ENCODE measurements around the gene DKC1. TPM values are rescaled to one million over a fixed set of nuclear protein-coding genes. Genes with fewer than 3 reads are reported as not detected.

DKC1 gene
- total and polyA plus RNA-seq, 2 donors, result 34.0 to 43.8 TPM

GRCh38 chrX:154748712-154749339 is 13.8 kb upstream of the DKC1 start:
- Histone ChIP-seq H3K36me3 (ENCODE audit: control insufficient read depth in 2 of 2, insufficient read depth in 2 of 2, low read length in 1 of 2) (no peaks in the 10 kb centered on the region), H3K9me3 (ENCODE audit: control insufficient read depth in 2 of 2, insufficient read depth in 1 of 2, low read length in 1 of 2) (peaks cover 0 to 9% of the 10 kb centered on the region in 2 donors), H3K27me3 (ENCODE audit: control insufficient read depth in 2 of 2, insufficient read depth in 1 of 2, low read length in 1 of 2) (peaks cover 0 to 2% of the 10 kb centered on the region in 2 donors), H3K27ac (ENCODE audit: low read depth in 1 of 2, low read length in 1 of 2) (peak overlapping the region in 1 of 2 donors; percentile 5), H3K4me3 (ENCODE audit: low read length in 2 of 2) (no peak overlapping the region), H3K4me1 (ENCODE audit: control insufficient read depth in 2 of 2, insufficient read depth in 2 of 2, low read length in 2 of 2) (peaks cover 3 to 19% of the 10 kb centered on the region in 2 donors)
- DNase-seq (ENCODE audit: low read depth in 6 of 9, low spot score in 9 of 9), result peak in 6 of 9 donors; percentile 63 to 88 (median 72)
- 28% methylated on average over 11 of the region's 11 CpGs for WGBS

DNA sequence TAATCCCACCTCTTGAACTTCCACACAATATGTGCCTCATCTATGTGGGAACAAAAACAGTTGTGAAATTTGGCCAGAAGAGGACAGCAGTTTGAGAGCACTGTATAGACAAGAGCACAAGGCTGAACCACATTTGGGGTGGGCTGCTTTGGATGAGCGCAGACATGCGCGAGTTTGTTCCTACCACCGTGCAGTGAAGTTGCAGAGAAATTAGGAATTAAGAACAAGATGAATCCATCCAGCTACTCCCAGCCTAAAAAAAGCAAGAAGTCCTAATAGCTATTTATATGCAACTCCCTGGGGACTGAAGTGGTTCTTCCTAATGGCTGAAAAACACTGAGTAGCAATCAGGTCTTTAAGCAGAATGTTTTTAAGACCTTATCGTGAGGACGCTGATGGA is 12.8 kb upstream of the DKC1 start:
- H3K9me3 ChIP-seq (ENCODE audit: control insufficient read depth in 2 of 2, insufficient read depth in 1 of 2, low read length in 1 of 2), result peaks cover 0 to 8% of the 10 kb centered on the region in 2 donors
- DNase-seq (ENCODE audit: low read depth in 6 of 9, low spot score in 9 of 9), result peak in 2 of 9 donors; percentile 25 to 54
- no peaks in the 10 kb centered on the region for H3K36me3 ChIP-seq (ENCODE audit: control insufficient read depth in 2 of 2, insufficient read depth in 2 of 2, low read length in 1 of 2)
- peak overlapping the region in 1 of 2 donors; percentile 74 for H3K27ac ChIP-seq (ENCODE audit: low read depth in 1 of 2, low read length in 1 of 2)
- peak overlapping the region; percentile 62 to 69 for H3K4me3 ChIP-seq (ENCODE audit: low read length in 2 of 2)
- 2% methylated on average over 6 of the region's 6 CpGs for WGBS
- H3K4me1 ChIP-seq (ENCODE audit: control insufficient read depth in 2 of 2, insufficient read depth in 2 of 2, low read length in 2 of 2), result peaks cover 3 to 19% of the 10 kb centered on the region in 2 donors
- H3K27me3 ChIP-seq (ENCODE audit: control insufficient read depth in 2 of 2, insufficient read depth in 1 of 2, low read length in 1 of 2), result peaks cover 0 to 2% of the 10 kb centered on the region in 2 donors

DNA sequence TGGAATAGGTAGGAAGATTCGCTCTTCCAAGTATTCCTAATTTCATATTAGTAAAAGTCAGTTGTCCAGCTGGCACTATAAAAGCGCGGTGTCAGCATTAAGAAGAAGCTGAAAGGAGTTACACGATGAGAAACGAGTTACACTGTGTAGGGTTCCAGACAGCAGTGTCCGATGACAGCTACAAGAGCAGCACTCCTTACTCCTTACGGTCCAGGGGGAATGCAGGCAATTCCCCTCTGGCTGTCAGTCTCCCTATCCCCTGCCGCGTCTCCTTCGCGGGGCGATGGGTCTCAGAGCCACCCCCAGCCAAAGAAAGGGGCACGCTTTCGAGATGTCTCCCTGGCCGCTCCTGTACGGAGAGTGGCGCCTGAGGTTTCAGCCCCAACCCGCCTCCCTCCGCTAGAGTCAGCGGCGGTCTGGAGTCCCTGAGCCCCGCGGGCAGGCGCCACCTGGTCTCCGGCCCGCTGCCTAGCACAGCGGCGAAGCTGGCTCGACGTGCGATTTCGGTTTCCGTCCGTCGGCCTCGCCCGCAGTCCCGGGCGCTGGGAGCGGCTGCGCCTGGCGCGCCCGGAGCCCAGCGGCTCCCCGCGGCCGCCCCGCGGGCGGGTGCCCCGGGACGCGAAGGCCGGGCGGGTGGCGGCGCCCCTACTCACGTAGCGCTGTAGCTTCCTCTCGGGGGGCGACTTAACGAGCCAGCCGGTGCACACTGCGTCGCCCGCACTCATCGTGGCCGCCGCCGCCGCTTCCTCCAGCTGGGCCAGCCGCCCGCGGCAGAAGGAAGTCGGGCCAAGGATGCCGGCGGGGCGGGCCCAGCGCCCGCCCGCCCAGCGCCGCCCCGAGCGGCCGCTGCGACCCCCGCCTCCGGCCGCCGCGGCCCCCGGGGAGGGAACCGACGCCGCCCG is 12.1 kb upstream of the DKC1 start, which contains the start of gene GAB3:
Gene GAB3 (minus strand): TSS at position 777 of the 902 bp plus-strand sequence. CDS start 52 bp downstream, at position 725.
- under 1% methylated on average over 95 of the region's 98 CpGs for WGBS
- Histone ChIP-seq H3K27me3 (ENCODE audit: control insufficient read depth in 2 of 2, insufficient read depth in 1 of 2, low read length in 1 of 2) (peaks cover 0 to 2% of the 10 kb centered on the region in 2 donors), H3K36me3 (ENCODE audit: control insufficient read depth in 2 of 2, insufficient read depth in 2 of 2, low read length in 1 of 2) (no peaks in the 10 kb centered on the region), H3K4me1 (ENCODE audit: control insufficient read depth in 2 of 2, insufficient read depth in 2 of 2, low read length in 2 of 2) (peaks cover 3 to 19% of the 10 kb centered on the region in 2 donors), H3K27ac (ENCODE audit: low read depth in 1 of 2, low read length in 1 of 2) (peak within 1 kb of the TSS; percentile 74 to 77), H3K9me3 (ENCODE audit: control insufficient read depth in 2 of 2, insufficient read depth in 1 of 2, low read length in 1 of 2) (peaks cover 0 to 2% of the 10 kb centered on the region in 2 donors), H3K4me3 (ENCODE audit: low read length in 2 of 2) (peak within 1 kb of the TSS; percentile 62 to 69)
- peak in 2 of 9 donors; percentile 21 to 57 for DNase-seq (ENCODE audit: low read depth in 6 of 9, low spot score in 9 of 9)

DNA sequence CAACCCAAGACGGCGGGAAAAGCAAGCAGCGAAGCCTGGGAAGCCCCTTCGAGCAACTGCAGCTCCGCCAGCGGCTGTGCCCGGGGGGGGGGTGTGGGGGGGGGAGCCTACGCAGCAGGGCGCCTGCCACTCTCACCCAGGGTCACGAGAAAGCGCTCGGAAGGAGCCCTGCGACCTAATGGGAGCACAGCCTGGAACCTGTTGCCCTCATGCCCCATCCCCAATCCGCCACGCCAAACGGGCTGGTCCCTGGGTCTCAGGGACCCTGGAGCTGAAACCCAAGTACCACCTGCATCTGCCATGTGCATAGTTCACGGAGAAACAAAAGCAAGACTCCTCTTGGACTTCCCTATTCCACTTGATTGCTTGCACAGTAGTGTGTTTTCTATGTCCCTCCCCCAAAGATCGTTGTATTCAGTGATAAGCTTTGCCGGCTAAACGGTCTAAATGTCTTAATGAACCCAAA is 11.4 kb upstream of the DKC1 start:
- Histone ChIP-seq H3K27me3 (ENCODE audit: control insufficient read depth in 2 of 2, insufficient read depth in 1 of 2, low read length in 1 of 2) (peaks cover 0 to 2% of the 10 kb centered on the region in 2 donors), H3K4me3 (ENCODE audit: low read length in 2 of 2) (peak overlapping the region; percentile 62 to 69), H3K4me1 (ENCODE audit: control insufficient read depth in 2 of 2, insufficient read depth in 2 of 2, low read length in 2 of 2) (peaks cover 3 to 19% of the 10 kb centered on the region in 2 donors), H3K36me3 (ENCODE audit: control insufficient read depth in 2 of 2, insufficient read depth in 2 of 2, low read length in 1 of 2) (no peaks in the 10 kb centered on the region), H3K9me3 (ENCODE audit: control insufficient read depth in 2 of 2, insufficient read depth in 1 of 2, low read length in 1 of 2) (no peaks in the 10 kb centered on the region), H3K27ac (ENCODE audit: low read depth in 1 of 2, low read length in 1 of 2) (peak overlapping the region in 1 of 2 donors; percentile 77)
- 2% methylated on average over 16 of the region's 20 CpGs for WGBS
- DNase-seq (ENCODE audit: low read depth in 6 of 9, low spot score in 9 of 9), result peak in 2 of 9 donors; percentile 26 to 46

- WGBS, result 47% methylated on average over 9 of the region's 9 CpGs
- no peaks in the 10 kb centered on the region for H3K9me3 ChIP-seq (ENCODE audit: control insufficient read depth in 2 of 2, insufficient read depth in 1 of 2, low read length in 1 of 2)
- H3K27me3 ChIP-seq (ENCODE audit: control insufficient read depth in 2 of 2, insufficient read depth in 1 of 2, low read length in 1 of 2), result peaks cover 0 to 2% of the 10 kb centered on the region in 2 donors
- DNase-seq (ENCODE audit: low read depth in 6 of 9, low spot score in 9 of 9), result no peak
- H3K27ac ChIP-seq (ENCODE audit: low read depth in 1 of 2, low read length in 1 of 2), result no peak overlapping the region
- H3K4me3 ChIP-seq (ENCODE audit: low read length in 2 of 2), result peak overlapping the region; percentile 62 to 69
- no peaks in the 10 kb centered on the region for H3K36me3 ChIP-seq (ENCODE audit: control insufficient read depth in 2 of 2, insufficient read depth in 2 of 2, low read length in 1 of 2)
- peaks cover 3 to 19% of the 10 kb centered on the region in 2 donors for H3K4me1 ChIP-seq (ENCODE audit: control insufficient read depth in 2 of 2, insufficient read depth in 2 of 2, low read length in 2 of 2)
These were observed 10.9 kb upstream of the DKC1 start for GRCh38 chrX:154751669-154752271.

DNA sequence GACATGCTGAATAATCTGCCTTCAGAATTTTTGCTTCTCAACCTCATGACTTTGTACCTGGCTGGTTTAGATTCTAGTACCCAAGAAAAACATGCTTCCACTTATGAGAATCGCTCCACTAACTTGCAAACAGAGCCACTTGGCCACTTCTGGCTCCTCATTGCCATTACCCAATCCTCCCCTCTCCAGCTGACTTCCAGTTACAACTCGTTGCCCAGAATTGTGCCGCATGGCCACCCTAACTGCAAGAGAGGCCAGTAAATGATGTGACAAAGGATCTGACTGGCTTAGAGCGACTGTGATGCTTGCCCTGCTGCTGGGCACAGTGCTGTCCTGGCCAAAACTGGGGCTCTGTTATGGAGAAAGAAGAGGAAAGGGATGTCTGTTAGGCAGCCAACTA is 4.0 kb upstream of the DKC1 start:
- no peak overlapping the region for H3K27ac ChIP-seq (ENCODE audit: low read depth in 1 of 2, low read length in 1 of 2)
- WGBS, result 96% methylated on average over 4 of the region's 4 CpGs
- H3K9me3 ChIP-seq (ENCODE audit: control insufficient read depth in 2 of 2, insufficient read depth in 1 of 2, low read length in 1 of 2), result peaks cover 0 to 6% of the 10 kb centered on the region in 2 donors
- no peak overlapping the region for H3K4me3 ChIP-seq (ENCODE audit: low read length in 2 of 2)
- no peak for DNase-seq (ENCODE audit: low read depth in 6 of 9, low spot score in 9 of 9)
- H3K4me1 ChIP-seq (ENCODE audit: control insufficient read depth in 2 of 2, insufficient read depth in 2 of 2, low read length in 2 of 2), result peaks cover 0 to 12% of the 10 kb centered on the region in 2 donors
- H3K27me3 ChIP-seq (ENCODE audit: control insufficient read depth in 2 of 2, insufficient read depth in 1 of 2, low read length in 1 of 2), result no peaks in the 10 kb centered on the region
- H3K36me3 ChIP-seq (ENCODE audit: control insufficient read depth in 2 of 2, insufficient read depth in 2 of 2, low read length in 1 of 2), result no peaks in the 10 kb centered on the region

DNA sequence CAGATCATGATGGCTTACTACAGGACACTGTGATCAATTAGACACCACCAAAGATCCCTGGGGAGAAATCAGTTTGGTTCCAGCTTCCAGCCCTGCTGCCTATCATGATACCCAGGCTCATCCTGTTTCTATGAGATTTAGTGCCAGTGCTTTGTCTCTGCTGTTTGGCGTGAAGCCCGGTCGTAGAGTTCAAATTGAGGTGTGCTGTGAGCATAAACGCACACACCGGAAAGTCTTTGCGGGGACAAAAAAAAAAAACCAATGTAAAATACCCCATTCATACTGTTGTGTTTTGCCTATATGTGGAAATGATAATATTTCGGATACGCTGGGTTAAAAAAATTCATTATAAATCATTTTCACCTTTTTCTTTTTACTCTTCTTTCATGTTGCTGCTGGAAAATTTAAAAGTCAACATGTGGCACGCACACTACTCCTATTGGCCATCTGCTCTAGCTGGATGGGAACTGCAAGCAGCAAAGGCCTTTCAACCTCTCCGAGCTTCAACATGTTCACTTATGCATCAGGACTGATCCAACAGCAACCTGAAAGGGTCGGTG is 607 bp upstream of the DKC1 start:
- 1% methylated on average over 11 of the region's 11 CpGs for WGBS

DNA sequence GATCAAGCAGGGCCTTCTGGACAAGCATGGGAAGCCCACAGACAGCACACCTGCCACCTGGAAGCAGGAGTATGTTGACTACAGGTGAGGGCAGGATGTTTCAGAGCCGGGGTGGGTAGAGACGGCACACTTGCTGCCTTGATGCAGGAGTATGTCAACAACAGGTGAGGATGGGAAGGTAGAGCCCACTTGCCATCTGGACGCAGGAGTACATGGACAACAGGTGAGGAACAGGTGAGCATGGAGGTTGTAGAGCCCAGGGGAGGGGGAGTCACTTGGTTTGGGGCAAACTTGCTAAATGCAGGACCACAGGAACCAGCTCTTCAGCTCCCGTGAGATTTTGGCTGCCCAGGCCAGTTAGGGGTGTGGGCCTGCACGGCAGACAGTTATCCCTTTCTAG is 12.0 kb downstream of the DKC1 start:
- H3K27me3 ChIP-seq (ENCODE audit: control insufficient read depth in 2 of 2, insufficient read depth in 1 of 2, low read length in 1 of 2), result no peaks in the 10 kb centered on the region
- H3K4me3 ChIP-seq (ENCODE audit: low read length in 2 of 2), result no peak overlapping the region
- H3K9me3 ChIP-seq (ENCODE audit: control insufficient read depth in 2 of 2, insufficient read depth in 1 of 2, low read length in 1 of 2), result no peaks in the 10 kb centered on the region
- no peak overlapping the region for H3K27ac ChIP-seq (ENCODE audit: low read depth in 1 of 2, low read length in 1 of 2)
- 94% methylated on average over 5 of the region's 5 CpGs for WGBS
- no peaks in the 10 kb centered on the region for H3K4me1 ChIP-seq (ENCODE audit: control insufficient read depth in 2 of 2, insufficient read depth in 2 of 2, low read length in 2 of 2)
- DNase-seq (ENCODE audit: low read depth in 6 of 9, low spot score in 9 of 9), result no peak
- H3K36me3 ChIP-seq (ENCODE audit: control insufficient read depth in 2 of 2, insufficient read depth in 2 of 2, low read length in 1 of 2), result peaks cover 57 to 81% of the 10 kb centered on the region in 2 donors

More for the DNA sequence above, 607 bp upstream of the DKC1 start:
- H3K27me3 ChIP-seq (ENCODE audit: control insufficient read depth in 2 of 2, insufficient read depth in 1 of 2, low read length in 1 of 2), result no peaks in the 10 kb centered on the region
- peaks cover 0 to 12% of the 10 kb centered on the region in 2 donors for H3K4me1 ChIP-seq (ENCODE audit: control insufficient read depth in 2 of 2, insufficient read depth in 2 of 2, low read length in 2 of 2)
- H3K36me3 ChIP-seq (ENCODE audit: control insufficient read depth in 2 of 2, insufficient read depth in 2 of 2, low read length in 1 of 2), result peaks cover 18 to 23% of the 10 kb centered on the region in 2 donors
- peaks cover 0 to 6% of the 10 kb centered on the region in 2 donors for H3K9me3 ChIP-seq (ENCODE audit: control insufficient read depth in 2 of 2, insufficient read depth in 1 of 2, low read length in 1 of 2)
- DNase-seq (ENCODE audit: low read depth in 6 of 9, low spot score in 9 of 9), result no peak
- peak overlapping the region; percentile 44 to 70 for H3K4me3 ChIP-seq (ENCODE audit: low read length in 2 of 2)
- H3K27ac ChIP-seq (ENCODE audit: low read depth in 1 of 2, low read length in 1 of 2), result peak overlapping the region; percentile 94 to 96

Data from thymus (tissue), 11 donors.